ENCODE data around the gene SYS1.

- no peak for TF ChIP-seq MAX (IDR thresholded peaks at IDR 0.05; ENCODE audit: low read depth)
- no peak for TF ChIP-seq CTCF (IDR thresholded peaks at IDR 0.05)
- TF ChIP-seq EP300 (IDR thresholded peaks at IDR 0.05; ENCODE audit: borderline replicate concordance in 1 of 2, low read depth in 1 of 2, low read length in 1 of 2), result no peak
- TF ChIP-seq POLR2AphosphoS5 (IDR thresholded peaks at IDR 0.05; ENCODE audit: low read depth, low read length), result no peak
- TF ChIP-seq, protein P1, sequence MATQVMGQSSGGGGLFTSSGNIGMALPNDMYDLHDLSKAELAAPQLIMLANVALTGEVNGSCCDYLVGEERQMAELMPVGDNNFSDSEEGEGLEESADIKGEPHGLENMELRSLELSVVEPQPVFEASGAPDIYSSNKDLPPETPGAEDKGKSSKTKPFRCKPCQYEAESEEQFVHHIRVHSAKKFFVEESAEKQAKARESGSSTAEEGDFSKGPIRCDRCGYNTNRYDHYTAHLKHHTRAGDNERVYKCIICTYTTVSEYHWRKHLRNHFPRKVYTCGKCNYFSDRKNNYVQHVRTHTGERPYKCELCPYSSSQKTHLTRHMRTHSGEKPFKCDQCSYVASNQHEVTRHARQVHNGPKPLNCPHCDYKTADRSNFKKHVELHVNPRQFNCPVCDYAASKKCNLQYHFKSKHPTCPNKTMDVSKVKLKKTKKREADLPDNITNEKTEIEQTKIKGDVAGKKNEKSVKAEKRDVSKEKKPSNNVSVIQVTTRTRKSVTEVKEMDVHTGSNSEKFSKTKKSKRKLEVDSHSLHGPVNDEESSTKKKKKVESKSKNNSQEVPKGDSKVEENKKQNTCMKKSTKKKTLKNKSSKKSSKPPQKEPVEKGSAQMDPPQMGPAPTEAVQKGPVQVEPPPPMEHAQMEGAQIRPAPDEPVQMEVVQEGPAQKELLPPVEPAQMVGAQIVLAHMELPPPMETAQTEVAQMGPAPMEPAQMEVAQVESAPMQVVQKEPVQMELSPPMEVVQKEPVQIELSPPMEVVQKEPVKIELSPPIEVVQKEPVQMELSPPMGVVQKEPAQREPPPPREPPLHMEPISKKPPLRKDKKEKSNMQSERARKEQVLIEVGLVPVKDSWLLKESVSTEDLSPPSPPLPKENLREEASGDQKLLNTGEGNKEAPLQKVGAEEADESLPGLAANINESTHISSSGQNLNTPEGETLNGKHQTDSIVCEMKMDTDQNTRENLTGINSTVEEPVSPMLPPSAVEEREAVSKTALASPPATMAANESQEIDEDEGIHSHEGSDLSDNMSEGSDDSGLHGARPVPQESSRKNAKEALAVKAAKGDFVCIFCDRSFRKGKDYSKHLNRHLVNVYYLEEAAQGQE (IDR thresholded peaks at IDR 0.05; ENCODE audit: low read depth, low read length), result no peak
- no peak for TF ChIP-seq SIN3A (IDR thresholded peaks at IDR 0.05; ENCODE audit: borderline replicate concordance, low read depth, low read length)
- TF ChIP-seq SMC3 (IDR thresholded peaks at IDR 0.05; ENCODE audit: low read depth, low read length), result no peak
- no peak for TF ChIP-seq TAF1 (IDR thresholded peaks at IDR 0.05; ENCODE audit: borderline replicate concordance, low read depth, low read length)
Measured at GRCh38 chr20:45340951-45341350, 22.0 kb upstream of the SYS1 start.
